HEK293 (cell line): ENCODE results near the gene AXIN1.
"Not testable (repeated sequence)": the region's sequence is repeated elsewhere in the genome, so short reads cannot be mapped to it uniquely, and the experiment has no call there.

Experiments
- CTCF ChIA-PET: fragments of 350-600 bp; formaldehyde crosslinking; extraction: SDS; loops from one replicate; lab custom pipeline; 2021; ENCODE audit warnings: antibody characterized with exemption; lab: Yijun Ruan, JAX
- POLR2A ChIA-PET: fragments of 300-600 bp; formaldehyde crosslinking; extraction: SDS; loops from one replicate; lab custom pipeline; 2020; ENCODE audit warnings: antibody characterized with exemption, inconsistent platforms; lab: Yijun Ruan, JAX
- H3K27ac ChIP-seq: fragments of 200-500 bp; sonication (Bioruptor generic); 2 replicates; pipeline ENCODE4 v1.5.1; 2014; ENCODE audit warnings: low read depth, low read length, control low read depth, inconsistent platforms; ENCODE audit errors: extremely low read depth
- H3K36me3 ChIP-seq, 2 experiments: fragments of 200-500 bp in 1 of 2; sonication (Bioruptor generic) in 1 of 2; 1 replicate in 1 of 2; 2 replicates in 1 of 2; pipeline ENCODE4 v1.5.1; 2014 to 2017; ENCODE audit warnings: inconsistent platforms in 2 of 2, low read length in 2 of 2; ENCODE audit not compliant: control insufficient read depth in 2 of 2, insufficient read depth in 1 of 2
- H3K4me1 ChIP-seq: fragments of 200-500 bp; sonication (Bioruptor generic); 2 replicates; pipeline ENCODE4 v1.5.1; 2014; ENCODE audit warnings: mild to moderate bottlenecking, low read length, inconsistent platforms; ENCODE audit not compliant: control insufficient read depth, insufficient read depth
- H3K4me3 ChIP-seq: 2 replicates; pipeline ENCODE4 v1.5.1; 2011; ENCODE audit warnings: low read depth, mild to moderate bottlenecking, control low read depth, low read length, moderate library complexity
- H3K9me3 ChIP-seq: fragments of 200-500 bp; sonication (Bioruptor generic); 2 replicates; pipeline ENCODE4 v1.5.1; 2014; ENCODE audit warnings: low read depth, low read length, inconsistent platforms; ENCODE audit not compliant: control insufficient read depth, insufficient read depth
- GLIS1 ChIP-seq: fragments of 450-650 bp; formaldehyde crosslinking; IDR thresholded peaks from 2 replicates; pipeline ENCODE4 v1.5.1; 2016; ENCODE audit warnings: missing biosample characterization, missing genetic modification characterization
- HOXA7 ChIP-seq: sonication (generic); formaldehyde crosslinking; IDR thresholded peaks from 2 replicates; pipeline ENCODE4 v1.8.1; 2022; ENCODE audit warnings: missing genetic modification reagents, borderline replicate concordance
- KLF8 ChIP-seq: fragments of 450-650 bp; formaldehyde crosslinking; IDR thresholded peaks from 2 replicates; pipeline ENCODE4 v1.5.1; 2016; ENCODE audit warnings: missing biosample characterization, missing genetic modification characterization
- KLF9 ChIP-seq: fragments of 450-650 bp; formaldehyde crosslinking; IDR thresholded peaks from 2 replicates; pipeline ENCODE4 v1.5.1; 2016; ENCODE audit warnings: missing biosample characterization, missing genetic modification characterization, low read depth
- PATZ1 ChIP-seq: fragments of 450-650 bp; formaldehyde crosslinking; IDR thresholded peaks from 2 replicates; pipeline ENCODE4 v1.5.1; 2016; ENCODE audit warnings: missing biosample characterization, missing genetic modification characterization
- SCRT2 ChIP-seq: fragments of 450-650 bp; formaldehyde crosslinking; IDR thresholded peaks from 2 replicates; pipeline ENCODE4 v1.5.1; 2016; ENCODE audit warnings: missing biosample characterization, missing genetic modification characterization
- ZFP37 ChIP-seq: fragments of 450-650 bp; formaldehyde crosslinking; IDR thresholded peaks from 2 replicates; pipeline ENCODE4 v1.5.1; 2016; ENCODE audit warnings: missing biosample characterization, missing genetic modification characterization
- ZIC2 ChIP-seq: fragments of 450-650 bp; formaldehyde crosslinking; IDR thresholded peaks from 2 replicates; pipeline ENCODE4 v1.5.1; 2016; ENCODE audit warnings: missing biosample characterization, missing genetic modification characterization
- ZNF121 ChIP-seq: fragments of 450-650 bp; formaldehyde crosslinking; IDR thresholded peaks from 2 replicates; pipeline ENCODE4 v1.5.1; 2016; ENCODE audit warnings: missing biosample characterization, missing genetic modification characterization
- ZNF248 ChIP-seq: fragments of 450-650 bp; formaldehyde crosslinking; IDR thresholded peaks from 2 replicates; pipeline ENCODE4 v1.5.1; 2017; ENCODE audit warnings: missing biosample characterization, missing genetic modification characterization
- ZNF561 ChIP-seq: fragments of 450-650 bp; IDR thresholded peaks from 2 replicates; pipeline ENCODE4 v1.5.1; 2018; ENCODE audit warnings: missing biosample characterization, missing genetic modification characterization, borderline replicate concordance
- ZSCAN30 ChIP-seq: fragments of 450-650 bp; IDR thresholded peaks from 2 replicates; pipeline ENCODE4 v1.5.1; 2018; ENCODE audit warnings: missing biosample characterization, mild to moderate bottlenecking, missing genetic modification characterization, moderate library complexity
- TF ChIP-seq, protein P1 (sequence below): fragments of 450-650 bp; formaldehyde crosslinking; IDR thresholded peaks from 2 replicates; pipeline ENCODE4 v1.5.1; 2016; ENCODE audit warnings: missing biosample characterization, missing genetic modification characterization

The AXIN1 gene

DNA sequence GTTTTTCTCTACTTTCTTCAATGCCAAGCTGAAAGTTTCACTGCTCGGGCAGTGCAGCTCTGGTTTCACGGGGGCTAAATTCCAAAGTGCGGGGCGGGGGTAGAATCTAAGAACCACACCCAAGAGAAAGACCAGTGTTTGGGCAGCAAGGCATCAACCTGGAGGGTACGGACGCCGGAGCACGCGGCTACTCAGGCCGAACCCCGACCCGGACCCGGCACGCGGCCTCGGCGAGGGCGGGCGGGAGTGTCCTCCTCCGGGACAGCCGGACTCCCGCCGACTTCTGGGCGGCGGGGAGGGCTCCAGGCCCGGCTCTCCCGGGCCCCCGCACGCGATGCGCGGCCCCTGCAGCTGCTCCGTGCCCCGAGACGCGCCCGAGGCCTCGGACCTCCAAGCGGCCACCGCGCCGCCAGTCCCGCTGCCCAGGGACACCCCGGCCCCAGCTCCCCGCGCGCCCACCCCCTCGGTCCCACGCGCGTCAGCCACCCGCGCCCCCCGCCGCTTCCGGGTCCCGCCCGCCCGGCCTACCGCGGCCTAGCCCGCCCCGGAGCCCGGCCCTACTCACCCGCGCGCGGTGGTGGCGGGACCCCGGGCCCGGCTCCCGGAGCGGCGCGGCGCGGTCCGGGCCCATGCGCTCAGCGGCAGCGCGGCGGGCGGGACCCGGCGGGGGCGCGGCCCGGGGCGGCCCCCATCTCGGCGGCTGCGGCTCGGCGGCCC is 561 bp downstream of the AXIN1 start (continued):
- TF ChIP-seq KLF9: 0 out of 2 replicates have a peak, but pooled peaks have one; percentile 33
- 0 out of 2 replicates have a peak, but pooled peaks have one; percentile 34 for TF ChIP-seq PATZ1 (tag by site-specific recombination)
- TF ChIP-seq ZSCAN30 (tag by site-specific recombination): peak; percentile 68; the same call in 1 of the 2 replicates
- TF ChIP-seq ZNF561: no peak; the same call in 1 of the 2 replicates
- 0 out of 2 replicates have a peak, but pooled peaks have one; percentile 5 for TF ChIP-seq GLIS1
- TF ChIP-seq KLF8 (tag by site-specific recombination): 0 out of 2 replicates have a peak, but pooled peaks have one; percentile 41
- TF ChIP-seq HOXA7: no peak

DNA sequence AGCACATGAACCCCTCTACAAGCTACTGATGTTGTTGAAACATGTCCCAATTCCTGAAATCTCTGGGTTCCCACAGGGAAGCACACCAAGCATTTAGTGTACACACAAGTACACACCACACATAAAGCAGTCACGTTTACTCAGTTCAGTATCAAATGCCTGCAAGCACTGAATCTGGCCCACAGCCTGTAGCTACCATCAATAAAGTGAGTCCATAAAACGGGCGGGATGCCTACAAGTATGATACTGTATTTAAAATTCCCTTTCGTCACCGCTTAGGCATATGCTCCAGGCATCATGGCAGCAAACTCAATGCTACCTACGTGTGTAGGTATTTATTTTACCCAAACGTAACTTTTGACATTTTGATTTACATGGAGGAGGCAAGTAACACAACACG is 2.3 kb downstream of the AXIN1 start:
- no peak overlapping the region for H3K4me3 ChIP-seq
- TF ChIP-seq SCRT2 (tag by site-specific recombination) (0 out of 2 replicates have a peak, but pooled peaks have one; percentile 14), ZFP37 (tag by site-specific recombination) (no peak)
- TF ChIP-seq, protein P1, sequence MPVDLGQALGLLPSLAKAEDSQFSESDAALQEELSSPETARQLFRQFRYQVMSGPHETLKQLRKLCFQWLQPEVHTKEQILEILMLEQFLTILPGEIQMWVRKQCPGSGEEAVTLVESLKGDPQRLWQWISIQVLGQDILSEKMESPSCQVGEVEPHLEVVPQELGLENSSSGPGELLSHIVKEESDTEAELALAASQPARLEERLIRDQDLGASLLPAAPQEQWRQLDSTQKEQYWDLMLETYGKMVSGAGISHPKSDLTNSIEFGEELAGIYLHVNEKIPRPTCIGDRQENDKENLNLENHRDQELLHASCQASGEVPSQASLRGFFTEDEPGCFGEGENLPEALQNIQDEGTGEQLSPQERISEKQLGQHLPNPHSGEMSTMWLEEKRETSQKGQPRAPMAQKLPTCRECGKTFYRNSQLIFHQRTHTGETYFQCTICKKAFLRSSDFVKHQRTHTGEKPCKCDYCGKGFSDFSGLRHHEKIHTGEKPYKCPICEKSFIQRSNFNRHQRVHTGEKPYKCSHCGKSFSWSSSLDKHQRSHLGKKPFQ (tag by site-specific recombination): peak; percentile 63; the same call in 1 of the 2 replicates
- TF ChIP-seq, all 188 proteins: peak for 2
- no peak overlapping the region for H3K27ac ChIP-seq
- ChIA-PET CTCF (interaction anchor here (0.8 to 2.8 kb wide), 6 partner anchors 10 to 243 kb away, joined by 3 to 14 read pairs (median 4); no protein-coding TSS in a partner anchor), POLR2A (interaction anchor here (0.8 to 2.0 kb wide), 2 partner anchors 8 to 297 kb away, joined by 3 to 7 read pairs; partner anchors contain the start of gene POLR3K)
- peaks cover 2% of the 10 kb centered on the region; the same call in 1 of the 2 replicates for H3K4me1 ChIP-seq
- peaks cover 4 to 37% of the 10 kb centered on the region in 2 experiments; a peak in 2 of 3 replicates for H3K36me3 ChIP-seq
- no peaks in the 10 kb centered on the region for H3K9me3 ChIP-seq

- CTCF ChIA-PET: interaction anchor here (0.7 to 2.8 kb wide), 3 partner anchors 9 to 25 kb away, joined by 3 to 14 read pairs (median 6); no protein-coding TSS in a partner anchor
- no peak for TF ChIP-seq ZNF248
- peak; percentile 94 for TF ChIP-seq ZIC2
- Histone ChIP-seq H3K36me3 (peaks cover 10 to 46% of the 10 kb centered on the region in 2 experiments; a peak in 2 of 3 replicates), H3K4me1 (peaks cover 2% of the 10 kb centered on the region; the same call in 1 of the 2 replicates), H3K9me3 (no peaks in the 10 kb centered on the region), H3K4me3 (no peak overlapping the region), H3K27ac (no peak overlapping the region)
- POLR2A ChIA-PET: no interaction called here
Observed at GRCh38 chr16:349211-349610, 3.3 kb downstream of the AXIN1 start.

DNA sequence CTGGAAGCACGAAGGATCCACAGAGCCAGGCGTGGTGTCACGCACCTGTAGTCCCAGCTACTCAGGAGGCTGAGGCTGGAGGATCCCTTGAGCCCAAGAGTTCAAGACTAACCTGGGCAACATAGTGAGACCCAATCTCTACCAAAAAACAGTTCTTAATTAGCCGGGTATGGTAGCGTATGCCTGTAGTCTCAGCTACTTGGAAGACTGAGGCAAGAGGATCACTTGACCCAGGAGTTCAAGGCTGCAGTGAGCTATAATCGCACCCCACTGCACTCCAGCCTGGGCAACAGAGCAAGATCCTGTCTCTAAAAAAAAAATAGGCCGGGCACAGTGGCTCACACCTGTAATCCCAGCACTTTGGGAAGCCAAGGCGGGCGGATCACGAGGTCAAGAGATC is 4.0 kb downstream of the AXIN1 start:
- H3K4me1 ChIP-seq, H3K9me3 ChIP-seq, H3K4me3 ChIP-seq, H3K27ac ChIP-seq, POLR2A ChIA-PET: not testable (repeated sequence)
- CTCF ChIA-PET: interaction anchor here (0.7 to 2.8 kb wide), 3 partner anchors 10 to 25 kb away, joined by 3 to 14 read pairs (median 3); no protein-coding TSS in a partner anchor
- peak; percentile 94 for TF ChIP-seq ZNF121
- H3K36me3 ChIP-seq: peaks cover 16 to 46% of the 10 kb centered on the region in 2 experiments; a peak in 2 of 3 replicates
